Calu3 (cell line): ENCODE data around the gene CD164L2. TPM values are rescaled to one million over a fixed set of nuclear protein-coding genes. Genes with fewer than 3 reads are reported as not detected.

Experiments used
- BruUV-seq: library from RNA; stranded (reverse); fragments of 400-500 nt; replicated peaks from 2 replicates; lab custom pipeline; 2021; lab: Mats Ljungman, UMichigan
- CTCF ChIA-PET: fragments of 300-600 bp; sonication (Branson Sonifier 250); formaldehyde crosslinking; loops from one replicate; lab custom pipeline; 2022; ENCODE audit warnings: antibody characterized with exemption; lab: Charles Lee
- DNase-seq: peaks from one replicate; pipeline ENCODE4 v3.0.0; 2022
- H3K27ac Mint-ChIP-seq: one replicate; pipeline ENCODE4 v1.8.0; 2022; ENCODE audit warnings: mixed read lengths; ENCODE audit not compliant: unreplicated experiment
- H3K27me3 Mint-ChIP-seq: one replicate; pipeline ENCODE4 v1.8.0; 2022; ENCODE audit warnings: mixed read lengths; ENCODE audit not compliant: unreplicated experiment
- H3K36me3 Mint-ChIP-seq: one replicate; pipeline ENCODE4 v1.8.0; 2022; ENCODE audit warnings: mild to moderate bottlenecking, moderate library complexity, mixed read lengths; ENCODE audit not compliant: insufficient read depth, unreplicated experiment
- H3K4me1 Mint-ChIP-seq: one replicate; pipeline ENCODE4 v1.8.0; 2022; ENCODE audit warnings: mild to moderate bottlenecking, low read depth, mixed read lengths; ENCODE audit not compliant: unreplicated experiment
- H3K4me3 Mint-ChIP-seq: one replicate; pipeline ENCODE4 v1.8.0; 2022; ENCODE audit warnings: mild to moderate bottlenecking, low read depth, moderate library complexity, mixed read lengths; ENCODE audit not compliant: unreplicated experiment
- H3K9me3 Mint-ChIP-seq: one replicate; pipeline ENCODE4 v1.8.0; 2022; ENCODE audit warnings: low read depth, mixed read lengths; ENCODE audit not compliant: unreplicated experiment
- intact Hi-C: fragments of 100-400 bp; cut with micrococcal nuclease; formaldehyde crosslinking; loops from one replicate; pipeline ENCODE4 v1.10.0; 2022; ENCODE audit not compliant: unreplicated experiment
- total RNA-seq: library from RNA; stranded (reverse); gene quantifications from 2 replicates; pipeline ENCODE4 v1.2.3, GENCODE V29; 2022
- TF ChIP-seq, protein P1 (sequence below): fragments of 200-600 bp; IDR thresholded peaks from one replicate; pipeline ENCODE4 v1.8.0; 2022; ENCODE audit warnings: antibody characterized with exemption; ENCODE audit not compliant: unreplicated experiment

Gene CD164L2
- total RNA-seq, 1 experiment from 2014 or later = not detected

DNA sequence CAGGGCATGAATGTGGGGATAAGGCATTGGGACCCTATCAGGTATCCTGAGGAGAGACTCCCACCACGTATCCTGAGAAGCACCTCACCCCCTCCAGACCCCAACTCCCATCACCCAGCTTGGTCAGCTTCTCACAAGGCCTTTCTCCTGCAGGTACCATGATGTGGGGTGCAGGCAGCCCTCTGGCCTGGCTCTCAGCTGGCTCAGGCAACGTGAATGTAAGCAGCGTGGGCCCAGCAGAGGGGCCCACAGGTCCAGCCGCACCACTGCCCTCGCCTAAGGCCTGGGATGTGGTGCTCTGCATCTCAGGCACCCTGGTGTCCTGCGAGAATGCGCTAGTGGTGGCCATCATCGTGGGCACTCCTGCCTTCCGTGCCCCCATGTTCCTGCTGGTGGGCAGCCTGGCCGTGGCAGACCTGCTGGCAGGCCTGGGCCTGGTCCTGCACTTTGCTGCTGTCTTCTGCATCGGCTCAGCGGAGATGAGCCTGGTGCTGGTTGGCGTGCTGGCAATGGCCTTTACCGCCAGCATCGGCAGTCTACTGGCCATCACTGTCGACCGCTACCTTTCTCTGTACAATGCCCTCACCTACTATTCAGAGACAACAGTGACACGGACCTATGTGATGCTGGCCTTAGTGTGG, 10.6 kb upstream of the CD164L2 start:
- intact Hi-C loops = no loop called here
- no TSS peak for BruUV-seq
- TF ChIP-seq, protein P1, sequence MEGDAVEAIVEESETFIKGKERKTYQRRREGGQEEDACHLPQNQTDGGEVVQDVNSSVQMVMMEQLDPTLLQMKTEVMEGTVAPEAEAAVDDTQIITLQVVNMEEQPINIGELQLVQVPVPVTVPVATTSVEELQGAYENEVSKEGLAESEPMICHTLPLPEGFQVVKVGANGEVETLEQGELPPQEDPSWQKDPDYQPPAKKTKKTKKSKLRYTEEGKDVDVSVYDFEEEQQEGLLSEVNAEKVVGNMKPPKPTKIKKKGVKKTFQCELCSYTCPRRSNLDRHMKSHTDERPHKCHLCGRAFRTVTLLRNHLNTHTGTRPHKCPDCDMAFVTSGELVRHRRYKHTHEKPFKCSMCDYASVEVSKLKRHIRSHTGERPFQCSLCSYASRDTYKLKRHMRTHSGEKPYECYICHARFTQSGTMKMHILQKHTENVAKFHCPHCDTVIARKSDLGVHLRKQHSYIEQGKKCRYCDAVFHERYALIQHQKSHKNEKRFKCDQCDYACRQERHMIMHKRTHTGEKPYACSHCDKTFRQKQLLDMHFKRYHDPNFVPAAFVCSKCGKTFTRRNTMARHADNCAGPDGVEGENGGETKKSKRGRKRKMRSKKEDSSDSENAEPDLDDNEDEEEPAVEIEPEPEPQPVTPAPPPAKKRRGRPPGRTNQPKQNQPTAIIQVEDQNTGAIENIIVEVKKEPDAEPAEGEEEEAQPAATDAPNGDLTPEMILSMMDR = no peak
- DNase-seq = no peak
- H3K36me3 Mint-ChIP-seq = peaks cover 32% of the 10 kb centered on the region
- H3K4me1 Mint-ChIP-seq = peaks cover 11% of the 10 kb centered on the region
- CTCF ChIA-PET = no interaction called here
- no peak overlapping the region for H3K27ac Mint-ChIP-seq
- H3K27me3 Mint-ChIP-seq = peaks cover 30% of the 10 kb centered on the region
- H3K4me3 Mint-ChIP-seq = no peak overlapping the region
- no peaks in the 10 kb centered on the region for H3K9me3 Mint-ChIP-seq

GRCh38 chr1:27392778-27393635, 9.9 kb upstream of the CD164L2 start:
- Mint-ChIP-seq H3K9me3 (no peaks in the 10 kb centered on the region), H3K4me3 (peak overlapping the region; percentile 94), H3K36me3 (peaks cover 26% of the 10 kb centered on the region), H3K27ac (peak overlapping the region; percentile 92), H3K4me1 (peaks cover 11% of the 10 kb centered on the region), H3K27me3 (peaks cover 30% of the 10 kb centered on the region)
- DNase-seq = peak; percentile 17
- TF ChIP-seq, protein P1 = no peak
- intact Hi-C loops = no loop called here
- CTCF ChIA-PET = no interaction called here
- BruUV-seq = no TSS peak

GRCh38 chr1:27392096-27392777, 9.1 kb upstream of the CD164L2 start, which contains the start of gene GPR3:
TSS of gene GPR3 (plus strand) at chr1:27392622. CDS start at chr1:27393799, 1,177 bp downstream.
- intact Hi-C loops = no loop called here
- Mint-ChIP-seq H3K9me3 (no peaks in the 10 kb centered on the region), H3K27ac (peak within 1 kb of the TSS; percentile 92), H3K27me3 (peaks cover 33% of the 10 kb centered on the region), H3K4me3 (peak within 1 kb of the TSS; percentile 94), H3K36me3 (peaks cover 18% of the 10 kb centered on the region), H3K4me1 (peaks cover 11% of the 10 kb centered on the region)
- BruUV-seq = no TSS peak
- DNase-seq = peak; percentile 85
- TF ChIP-seq, protein P1 = peak; percentile 10
- CTCF ChIA-PET = interaction anchor here (0.7 kb wide), 1 partner anchor 9 kb away, joined by 5 read pairs; no protein-coding TSS in a partner anchor

GRCh38 chr1:27391511-27392095, 8.5 kb upstream of the CD164L2 start:
- H3K36me3 Mint-ChIP-seq = peaks cover 18% of the 10 kb centered on the region
- peak; percentile 53 for DNase-seq
- H3K27ac Mint-ChIP-seq = peak overlapping the region; percentile 92
- peak overlapping the region; percentile 94 for H3K4me3 Mint-ChIP-seq
- intact Hi-C loops = no loop called here
- CTCF ChIA-PET = interaction anchor here (0.7 kb wide), 3 partner anchors 10 to 95 kb away, joined by 3 to 5 read pairs (median 3); no protein-coding TSS in a partner anchor
- TF ChIP-seq, protein P1 = no peak
- BruUV-seq = no TSS peak
- H3K27me3 Mint-ChIP-seq = peaks cover 39% of the 10 kb centered on the region
- H3K4me1 Mint-ChIP-seq = peaks cover 12% of the 10 kb centered on the region
- H3K9me3 Mint-ChIP-seq = no peaks in the 10 kb centered on the region
